ENCODE measurements around the gene SELENOT. TPM values are rescaled to one million over a fixed set of nuclear protein-coding genes. Genes with fewer than 3 reads are reported as not detected.

SELENOT gene, protein sequence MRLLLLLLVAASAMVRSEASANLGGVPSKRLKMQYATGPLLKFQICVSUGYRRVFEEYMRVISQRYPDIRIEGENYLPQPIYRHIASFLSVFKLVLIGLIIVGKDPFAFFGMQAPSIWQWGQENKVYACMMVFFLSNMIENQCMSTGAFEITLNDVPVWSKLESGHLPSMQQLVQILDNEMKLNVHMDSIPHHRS
- total RNA-seq, result 100 to 1,000 TPM in 3 of 4 donors, 10 to 100 TPM in 1; 32.0 to 105 (median 102) TPM

GRCh38 chr3:150603153-150603979 lies at the start of gene SELENOT:
TSS of gene SELENOT (plus strand) at chr3:150603321. CDS start at chr3:150603363, 42 bp downstream.
- Histone ChIP-seq H3K4me1 (peaks cover 5 to 82% (median 23%) of the 10 kb centered on the region in 3 donors), H3K27ac (peak within 1 kb of the TSS; percentile 92 to 99 (median 96)), H3K36me3 (no peaks in the 10 kb centered on the region), H3K9me3 (no peaks in the 10 kb centered on the region), H3K4me3 (peak within 1 kb of the TSS; percentile 77 to 86 (median 84)), H3K27me3 (no peaks in the 10 kb centered on the region)
- WGBS, 2 donors, result 0% methylated on average over 23 to 41 of the region's 69 CpGs
- peak; percentile 71 for DNase-seq
- intact Hi-C loops (cut with DNase I), result no loop called here
- TF ChIP-seq, protein P1, sequence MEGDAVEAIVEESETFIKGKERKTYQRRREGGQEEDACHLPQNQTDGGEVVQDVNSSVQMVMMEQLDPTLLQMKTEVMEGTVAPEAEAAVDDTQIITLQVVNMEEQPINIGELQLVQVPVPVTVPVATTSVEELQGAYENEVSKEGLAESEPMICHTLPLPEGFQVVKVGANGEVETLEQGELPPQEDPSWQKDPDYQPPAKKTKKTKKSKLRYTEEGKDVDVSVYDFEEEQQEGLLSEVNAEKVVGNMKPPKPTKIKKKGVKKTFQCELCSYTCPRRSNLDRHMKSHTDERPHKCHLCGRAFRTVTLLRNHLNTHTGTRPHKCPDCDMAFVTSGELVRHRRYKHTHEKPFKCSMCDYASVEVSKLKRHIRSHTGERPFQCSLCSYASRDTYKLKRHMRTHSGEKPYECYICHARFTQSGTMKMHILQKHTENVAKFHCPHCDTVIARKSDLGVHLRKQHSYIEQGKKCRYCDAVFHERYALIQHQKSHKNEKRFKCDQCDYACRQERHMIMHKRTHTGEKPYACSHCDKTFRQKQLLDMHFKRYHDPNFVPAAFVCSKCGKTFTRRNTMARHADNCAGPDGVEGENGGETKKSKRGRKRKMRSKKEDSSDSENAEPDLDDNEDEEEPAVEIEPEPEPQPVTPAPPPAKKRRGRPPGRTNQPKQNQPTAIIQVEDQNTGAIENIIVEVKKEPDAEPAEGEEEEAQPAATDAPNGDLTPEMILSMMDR (IDR thresholded peaks at IDR 0.05), result peak in 3 of 6 experiments; percentile 31 to 55 (median 44)
- TF ChIP-seq POLR2A (IDR thresholded peaks at IDR 0.05), result peak in 3 of 4 donors; percentile 93 to 99 (median 94)

GRCh38 chr3:150555859-150556436 lies 47.2 kb upstream of the SELENOT start:
- no peak for DNase-seq
- Histone ChIP-seq H3K27ac (no peak overlapping the region), H3K9me3 (no peaks in the 10 kb centered on the region), H3K4me1 (peaks cover 0 to 6% (median 0%) of the 10 kb centered on the region in 3 donors), H3K36me3 (peaks cover 7 to 75% (median 11%) of the 10 kb centered on the region in 3 donors), H3K4me3 (no peak overlapping the region), H3K27me3 (no peaks in the 10 kb centered on the region)
- intact Hi-C loops (cut with DNase I), result no loop called here
- 84 to 91% methylated on average over 4 of the region's 4 CpGs for WGBS, 2 donors
- TF ChIP-seq, protein P1 (IDR thresholded peaks at IDR 0.05), result no peak
- TF ChIP-seq POLR2A (IDR thresholded peaks at IDR 0.05), result no peak

GRCh38 chr3:150556792-150557191 lies 46.3 kb upstream of the SELENOT start:
- Histone ChIP-seq H3K4me3 (no peak overlapping the region), H3K9me3 (no peaks in the 10 kb centered on the region), H3K27me3 (no peaks in the 10 kb centered on the region), H3K4me1 (peaks cover 0 to 6% (median 0%) of the 10 kb centered on the region in 3 donors), H3K36me3 (peaks cover 7 to 84% (median 11%) of the 10 kb centered on the region in 3 donors), H3K27ac (no peak overlapping the region)
- WGBS, 2 donors, result 54 to 70% methylated on average over 2 of the region's 2 CpGs
- TF ChIP-seq POLR2A (IDR thresholded peaks at IDR 0.05), result no peak
- TF ChIP-seq, protein P1 (IDR thresholded peaks at IDR 0.05), result no peak
- DNase-seq, result no peak
- intact Hi-C loops (cut with DNase I), result no loop called here

DNA sequence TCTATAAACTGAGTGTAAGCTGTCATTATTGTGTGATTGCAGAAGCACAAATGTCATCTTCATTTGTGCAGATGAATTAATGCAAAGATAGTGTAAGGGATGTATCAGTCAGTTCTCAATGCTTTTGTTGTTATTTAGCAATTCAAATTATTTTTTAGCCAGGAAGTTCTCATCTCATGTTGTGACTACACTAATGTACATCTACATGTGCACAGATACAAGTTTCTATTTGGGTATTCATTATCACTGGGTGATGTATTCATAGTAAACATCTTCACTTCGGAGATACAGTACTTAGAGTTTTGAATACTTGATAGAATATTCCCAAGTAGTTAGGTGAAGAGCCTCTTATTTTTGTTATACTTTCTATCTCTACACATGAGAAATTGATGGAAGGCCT lies 45.4 kb upstream of the SELENOT start:
- H3K9me3 ChIP-seq, result no peaks in the 10 kb centered on the region
- no peak overlapping the region for H3K4me3 ChIP-seq
- 48 to 64% methylated on average over 1 of the region's 1 CpG for WGBS, 2 donors
- H3K27me3 ChIP-seq, result no peaks in the 10 kb centered on the region
- peaks cover 0 to 6% (median 0%) of the 10 kb centered on the region in 3 donors for H3K4me1 ChIP-seq
- H3K36me3 ChIP-seq, result peaks cover 7 to 84% (median 11%) of the 10 kb centered on the region in 3 donors
- no peak for DNase-seq
- intact Hi-C loops (cut with DNase I), result no loop called here
- no peak overlapping the region for H3K27ac ChIP-seq
- TF ChIP-seq, protein P1 (IDR thresholded peaks at IDR 0.05), result no peak
- TF ChIP-seq POLR2A (IDR thresholded peaks at IDR 0.05), result no peak
